Activated CD4-positive, alpha-beta T cell treated with anti-CD3 and anti-CD28 coated beads, Interleukin-2, amount 10 ng/mL, durations not matched to agents 24 days and 14 days (primary cell): ENCODE measurements around the gene CISD1. TPM values are rescaled to one million over a fixed set of nuclear protein-coding genes. Genes with fewer than 3 reads are reported as not detected.
A peak's percentile ranks its signal among the peaks of the same experiment; 100 is the strongest.
"Not testable (repeated sequence)": the region's sequence is repeated elsewhere in the genome, so short reads cannot be mapped to it uniquely, and the experiment has no call there.

Source experiments
- DNase-seq: peaks from one replicate; pipeline ENCODE4 v3.0.0; 2022
- H3K27ac Mint-ChIP-seq: one replicate; pipeline ENCODE4 v1.8.0; 2022; ENCODE audit warnings: mild to moderate bottlenecking, mixed read lengths
- H3K27me3 Mint-ChIP-seq: one replicate; pipeline ENCODE4 v1.8.0; 2022; ENCODE audit warnings: mixed read lengths
- H3K36me3 Mint-ChIP-seq: one replicate; pipeline ENCODE4 v1.8.0; 2022; ENCODE audit warnings: low read depth, mild to moderate bottlenecking, mixed read lengths
- H3K4me1 Mint-ChIP-seq: one replicate; pipeline ENCODE4 v1.8.0; 2021; ENCODE audit warnings: mixed read lengths
- H3K4me3 Mint-ChIP-seq: one replicate; pipeline ENCODE4 v1.8.0; 2022; ENCODE audit warnings: mild to moderate bottlenecking, moderate library complexity, mixed read lengths
- H3K9me3 Mint-ChIP-seq: one replicate; pipeline ENCODE4 v1.8.0; 2021; ENCODE audit warnings: mixed read lengths
- intact Hi-C: fragments of 100-400 bp; cut with micrococcal nuclease; formaldehyde crosslinking; loops from one replicate; pipeline ENCODE4 v1.15.1; 2023
- total RNA-seq: library from RNA; stranded (reverse); gene quantifications from 2 replicates; pipeline ENCODE4 v1.2.3, GENCODE V29; 2022

The CISD1 gene
- total RNA-seq, result 62.6 and 64.2 TPM in 2 replicates

DNA sequence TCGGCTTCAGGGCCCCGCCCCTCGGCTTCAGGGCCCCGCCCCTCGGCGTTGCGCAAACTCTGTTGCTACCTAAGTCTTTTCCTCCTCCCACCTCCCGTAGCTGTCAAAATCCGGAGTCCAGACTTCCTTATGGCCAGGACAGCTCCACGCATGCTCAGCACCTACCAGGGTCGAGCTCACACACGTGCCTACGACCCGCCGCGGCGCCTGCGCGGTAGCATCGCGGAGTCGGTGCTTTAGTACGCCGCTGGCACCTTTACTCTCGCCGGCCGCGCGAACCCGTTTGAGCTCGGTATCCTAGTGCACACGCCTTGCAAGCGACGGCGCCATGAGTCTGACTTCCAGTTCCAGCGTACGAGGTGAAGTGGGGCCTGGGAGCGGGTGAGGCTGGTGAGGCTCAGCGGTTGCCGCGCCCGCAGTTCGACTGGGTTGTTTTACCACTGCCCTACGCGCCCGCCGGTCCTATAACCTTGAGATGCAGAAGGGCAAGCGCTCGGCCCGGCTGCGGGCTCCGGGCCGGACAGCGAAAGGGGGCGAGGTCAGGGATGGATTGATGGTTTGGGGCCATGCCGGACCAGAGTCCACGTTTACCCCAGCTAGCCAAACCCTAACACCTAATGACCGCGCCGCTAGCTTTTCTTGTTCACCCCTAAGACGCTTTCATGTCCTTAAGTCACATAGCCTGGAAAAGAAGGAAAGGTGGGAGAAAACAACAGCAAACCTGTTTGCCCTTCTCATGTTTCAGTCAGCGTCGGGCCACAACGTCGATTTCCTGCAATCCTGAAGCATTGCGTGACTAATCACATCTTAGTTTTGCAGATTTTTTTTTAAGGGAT lies at the start of gene CISD1:
CISD1 (plus strand) TSS at position 217 of the 836 bp plus-strand sequence; CDS start at position 329, 112 bp downstream.
- H3K4me3 Mint-ChIP-seq, result peak within 1 kb of the TSS; percentile 100
- peak; percentile 99 for DNase-seq

DNA sequence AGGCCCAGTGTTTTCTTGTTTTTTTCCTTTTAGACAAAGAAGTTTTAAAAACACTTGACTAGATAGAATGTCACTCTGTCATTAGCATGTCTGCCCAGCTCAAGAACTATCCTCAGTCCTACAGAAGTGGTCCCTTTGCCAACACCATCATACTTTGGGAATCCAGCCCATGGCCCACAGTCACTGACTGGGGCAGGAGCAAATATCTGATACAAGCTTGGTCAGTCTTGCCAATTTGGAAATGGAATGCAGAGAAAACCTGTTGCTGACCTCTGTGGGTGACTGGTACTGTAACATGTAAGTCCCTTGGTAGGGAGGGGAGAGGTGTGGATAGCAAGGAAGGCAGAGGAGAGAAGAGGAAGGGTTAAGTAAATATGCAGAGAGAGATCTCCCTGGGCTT lies 49.1 kb upstream of the CISD1 start:
- Mint-ChIP-seq H3K9me3 (no peaks in the 10 kb centered on the region), H3K27me3 (no peaks in the 10 kb centered on the region), H3K4me3 (no peak overlapping the region), H3K36me3 (peaks cover 9% of the 10 kb centered on the region), H3K4me1 (peaks cover 2% of the 10 kb centered on the region), H3K27ac (no peak overlapping the region)
- no peak for DNase-seq
- intact Hi-C loops, result no loop called here

More for the DNA sequence above, at the start of gene CISD1:
- Mint-ChIP-seq H3K9me3 (no peaks in the 10 kb centered on the region), H3K36me3 (peaks cover 5% of the 10 kb centered on the region), H3K27me3 (peaks cover 2% of the 10 kb centered on the region), H3K4me1 (peaks cover 31% of the 10 kb centered on the region), H3K27ac (peak within 1 kb of the TSS; percentile 98)
- intact Hi-C loops, result loop anchor here (1.0 kb wide), 3 partner anchors 13 to 116 kb away; partner anchors contain the start of gene TFAM

GRCh38 chr10:58220769-58221451 lies 48.1 kb upstream of the CISD1 start:
- H3K4me3 Mint-ChIP-seq, result no peak overlapping the region
- intact Hi-C loops, result no loop called here
- H3K4me1 Mint-ChIP-seq, result no peaks in the 10 kb centered on the region
- H3K27me3 Mint-ChIP-seq, result no peaks in the 10 kb centered on the region
- no peak overlapping the region for H3K27ac Mint-ChIP-seq
- H3K9me3 Mint-ChIP-seq, result no peaks in the 10 kb centered on the region
- H3K36me3 Mint-ChIP-seq, result peaks cover 10% of the 10 kb centered on the region
- peak; percentile 7 for DNase-seq

DNA sequence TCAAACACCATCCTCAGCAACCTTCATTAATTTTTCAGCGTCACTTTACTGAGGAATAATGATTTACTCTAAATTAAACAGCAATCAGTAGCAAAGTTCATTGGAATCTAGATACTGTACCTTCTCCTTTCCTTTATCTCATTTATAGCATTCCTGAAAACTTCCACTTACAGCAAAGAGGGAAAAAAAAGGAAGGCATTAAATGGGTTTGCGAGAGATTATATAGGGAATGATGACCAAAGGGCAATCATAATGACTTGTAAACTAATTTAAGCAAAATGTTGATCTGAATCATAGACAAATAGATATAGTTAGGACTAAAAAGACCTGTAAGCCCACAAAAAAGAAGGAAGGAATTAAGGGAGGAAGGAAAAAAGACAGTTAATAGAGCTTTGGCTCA lies 43.3 kb upstream of the CISD1 start:
- Mint-ChIP-seq H3K36me3 (peaks cover 20% of the 10 kb centered on the region), H3K9me3 (no peaks in the 10 kb centered on the region), H3K4me3 (no peak overlapping the region), H3K27me3 (no peaks in the 10 kb centered on the region), H3K27ac (no peak overlapping the region), H3K4me1 (no peaks in the 10 kb centered on the region)
- intact Hi-C loops, result no loop called here
- no peak for DNase-seq

DNA sequence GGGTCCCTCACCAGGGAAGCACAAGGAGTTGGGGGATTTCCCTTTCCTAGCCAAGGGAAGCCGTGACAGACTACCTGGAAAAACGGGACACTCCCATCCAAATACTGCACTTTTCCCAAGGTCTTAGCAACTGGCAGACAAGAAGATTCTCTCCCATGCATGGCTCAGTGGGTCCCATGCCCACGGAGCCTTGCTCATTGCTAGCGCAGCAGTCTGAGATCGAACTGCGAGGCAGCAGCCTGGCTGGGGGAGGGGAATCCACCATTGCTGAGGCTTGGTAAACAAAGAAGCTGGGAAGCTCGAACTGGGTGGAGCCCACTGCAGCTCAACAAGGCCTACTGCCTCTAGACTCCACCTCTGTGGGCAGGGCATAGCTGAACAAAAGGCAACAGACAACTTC lies 39.1 kb upstream of the CISD1 start:
- H3K4me3 Mint-ChIP-seq, H3K27me3 Mint-ChIP-seq, intact Hi-C loops, DNase-seq, H3K27ac Mint-ChIP-seq, H3K4me1 Mint-ChIP-seq: not testable (repeated sequence)
- Mint-ChIP-seq H3K9me3 (peaks cover 13% of the 10 kb centered on the region), H3K36me3 (peaks cover 58% of the 10 kb centered on the region)

GRCh38 chr10:58237014-58237834 lies 31.7 kb upstream of the CISD1 start:
- Mint-ChIP-seq H3K9me3 (peaks cover 13% of the 10 kb centered on the region), H3K27ac (peak overlapping the region; percentile 91), H3K4me3 (no peak overlapping the region), H3K36me3 (peaks cover 59% of the 10 kb centered on the region), H3K27me3 (no peaks in the 10 kb centered on the region), H3K4me1 (peaks cover 38% of the 10 kb centered on the region)
- DNase-seq, result no peak
- intact Hi-C loops, result loop anchor here (1.0 kb wide), 2 partner anchors 29 to 45 kb away; no protein-coding TSS in a partner anchor

- H3K36me3 Mint-ChIP-seq, result peaks cover 46% of the 10 kb centered on the region
- no peak overlapping the region for H3K27ac Mint-ChIP-seq
- H3K4me1 Mint-ChIP-seq, result peaks cover 40% of the 10 kb centered on the region
- H3K4me3 Mint-ChIP-seq, result no peak overlapping the region
- H3K27me3 Mint-ChIP-seq, result no peaks in the 10 kb centered on the region
- intact Hi-C loops, result no loop called here
- DNase-seq, result no peak
- H3K9me3 Mint-ChIP-seq, result peaks cover 5% of the 10 kb centered on the region
Measured at GRCh38 chr10:58239561-58240169, 29.3 kb upstream of the CISD1 start.

- Mint-ChIP-seq H3K4me1 (peaks cover 39% of the 10 kb centered on the region), H3K9me3 (peaks cover 8% of the 10 kb centered on the region), H3K27ac (no peak overlapping the region), H3K36me3 (peaks cover 40% of the 10 kb centered on the region), H3K27me3 (no peaks in the 10 kb centered on the region), H3K4me3 (no peak overlapping the region)
- no peak for DNase-seq
- intact Hi-C loops, result no loop called here
Measured at GRCh38 chr10:58240531-58240930, 28.4 kb upstream of the CISD1 start.

DNA sequence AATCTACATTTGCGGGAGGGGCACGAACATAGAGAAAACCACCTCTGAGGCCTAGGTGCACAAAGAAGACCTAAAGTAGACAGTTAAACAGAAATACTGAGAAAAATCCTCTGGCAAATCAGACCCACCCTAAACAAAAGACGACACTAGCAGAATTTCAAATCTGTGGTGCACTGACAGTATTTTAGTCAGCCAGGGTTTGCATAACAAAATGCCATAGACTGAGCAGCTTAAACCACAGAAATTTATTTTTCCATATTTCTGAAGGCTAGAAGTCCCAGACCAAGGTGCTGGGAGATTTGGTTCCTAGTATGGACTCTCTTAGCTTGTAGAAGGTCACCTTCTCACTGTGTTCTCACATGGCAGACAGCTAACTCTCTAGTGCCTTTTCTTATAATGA lies 27.6 kb upstream of the CISD1 start:
- Mint-ChIP-seq H3K27ac (no peak overlapping the region), H3K4me1 (peaks cover 39% of the 10 kb centered on the region), H3K36me3 (peaks cover 35% of the 10 kb centered on the region), H3K27me3 (no peaks in the 10 kb centered on the region), H3K9me3 (peaks cover 12% of the 10 kb centered on the region), H3K4me3 (no peak overlapping the region)
- intact Hi-C loops, result no loop called here
- DNase-seq, result no peak

- Mint-ChIP-seq H3K27me3 (no peaks in the 10 kb centered on the region), H3K9me3 (peaks cover 12% of the 10 kb centered on the region), H3K4me3 (no peak overlapping the region), H3K4me1 (peaks cover 26% of the 10 kb centered on the region), H3K27ac (no peak overlapping the region), H3K36me3 (peaks cover 22% of the 10 kb centered on the region)
- no peak for DNase-seq
- intact Hi-C loops, result no loop called here
Measured at GRCh38 chr10:58243269-58243668, 25.7 kb upstream of the CISD1 start.

DNA sequence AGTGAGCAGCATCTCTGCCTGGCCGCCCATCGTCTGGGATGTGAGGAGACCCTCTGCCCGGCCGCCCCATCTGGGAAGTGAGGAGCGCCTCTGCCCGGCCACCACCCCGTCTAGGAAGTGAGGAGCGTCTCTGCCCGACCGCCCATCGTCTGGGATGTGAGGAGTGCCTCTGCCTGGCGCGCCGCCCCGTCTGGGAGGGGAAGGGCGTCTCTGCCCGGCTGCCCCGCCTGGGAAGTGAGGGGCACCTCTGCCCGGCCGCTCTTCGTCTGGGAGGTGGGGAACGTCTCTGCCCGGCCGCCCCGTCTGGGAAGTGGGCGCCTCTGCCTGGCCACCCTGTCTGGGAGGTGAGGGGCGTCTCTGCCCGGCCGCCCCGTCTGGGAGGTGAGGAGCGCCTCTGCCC lies 25.2 kb upstream of the CISD1 start:
- H3K27ac Mint-ChIP-seq, H3K4me3 Mint-ChIP-seq, H3K27me3 Mint-ChIP-seq, DNase-seq, intact Hi-C loops: not testable (repeated sequence)
- peaks cover 22% of the 10 kb centered on the region for H3K36me3 Mint-ChIP-seq
- peaks cover 16% of the 10 kb centered on the region for H3K9me3 Mint-ChIP-seq
- H3K4me1 Mint-ChIP-seq, result peaks cover 26% of the 10 kb centered on the region

DNA sequence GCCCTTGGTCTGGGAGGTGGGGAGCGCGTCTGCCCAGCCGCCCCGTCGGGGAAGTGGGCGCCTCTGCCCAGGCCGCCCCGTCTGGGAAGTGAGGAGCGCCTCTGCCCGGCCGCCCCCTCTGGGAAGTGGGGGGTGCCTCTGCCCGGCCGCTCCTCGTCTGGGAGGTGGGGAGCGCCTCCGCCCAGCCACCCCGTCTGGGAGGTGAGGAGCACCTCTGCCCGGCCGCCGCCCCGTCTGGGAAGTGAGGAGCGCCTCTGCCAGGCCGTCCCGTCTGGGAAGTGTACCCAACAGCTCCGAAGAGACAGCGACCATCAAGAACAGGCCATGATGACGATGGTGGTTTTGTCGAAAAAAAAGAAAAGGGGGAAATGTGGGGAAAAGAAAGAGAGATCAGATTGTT lies 24.7 kb upstream of the CISD1 start:
- peaks cover 24% of the 10 kb centered on the region for H3K4me1 Mint-ChIP-seq
- peaks cover 16% of the 10 kb centered on the region for H3K9me3 Mint-ChIP-seq

DNA sequence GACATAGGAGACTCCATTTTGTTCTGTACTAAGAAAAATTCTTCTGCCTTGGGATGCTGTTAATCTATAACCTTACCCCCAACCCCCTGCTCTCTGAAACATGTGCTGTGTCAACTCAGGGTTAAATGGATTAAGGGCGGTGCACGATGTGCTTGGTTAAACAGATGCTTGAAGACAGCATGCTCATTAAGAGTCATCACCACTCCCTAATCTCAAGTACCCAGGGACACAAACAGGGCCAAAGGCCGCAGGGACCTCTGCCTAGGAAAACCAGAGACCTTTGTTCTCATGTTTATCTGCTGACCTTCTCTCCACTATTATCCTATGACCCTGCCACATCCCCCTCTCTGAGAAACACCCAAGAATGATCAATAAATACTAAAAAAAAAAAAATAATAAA lies 24.3 kb upstream of the CISD1 start:
- DNase-seq, intact Hi-C loops: not testable (repeated sequence)

More for the DNA sequence above, 24.7 kb upstream of the CISD1 start:
- intact Hi-C loops, DNase-seq, H3K27me3 Mint-ChIP-seq, H3K4me3 Mint-ChIP-seq, H3K27ac Mint-ChIP-seq: not testable (repeated sequence)
- H3K36me3 Mint-ChIP-seq, result peaks cover 22% of the 10 kb centered on the region

More for the DNA sequence above, 24.3 kb upstream of the CISD1 start:
- H3K36me3 Mint-ChIP-seq, result peaks cover 22% of the 10 kb centered on the region
- H3K9me3 Mint-ChIP-seq, result peaks cover 16% of the 10 kb centered on the region
- H3K4me3 Mint-ChIP-seq, H3K27me3 Mint-ChIP-seq, H3K27ac Mint-ChIP-seq: not testable (repeated sequence)
- H3K4me1 Mint-ChIP-seq, result peaks cover 20% of the 10 kb centered on the region
